ENCODE data around the gene MEX3C. TPM values are rescaled to one million over a fixed set of nuclear protein-coding genes. Genes with fewer than 3 reads are reported as not detected.

MEX3C gene
- total RNA-seq, 1 experiment from 2014 or later, result 81.9 TPM

DNA sequence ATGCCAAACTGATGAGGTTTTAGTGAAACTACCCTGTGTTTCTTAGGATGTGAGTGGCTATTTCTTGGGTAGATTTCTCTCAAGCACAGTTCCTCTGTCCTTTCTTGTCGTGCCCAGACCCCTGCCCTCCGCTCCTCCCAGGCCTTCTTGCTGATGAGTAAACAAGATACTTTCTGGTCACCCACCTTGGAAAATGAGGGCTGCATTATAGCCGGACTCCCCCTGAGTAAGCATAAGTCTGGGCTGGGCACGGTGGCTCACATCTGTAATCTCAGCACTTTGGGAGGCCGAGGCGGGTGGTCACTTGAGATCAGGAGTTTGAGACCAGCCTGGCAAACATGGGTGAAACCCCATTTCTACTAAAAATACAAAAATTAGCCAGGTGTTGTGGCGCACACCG is 58.5 kb downstream of the MEX3C start:
- Mint-ChIP-seq H3K9me3 (ENCODE audit: unreplicated experiment) (no peaks in the 10 kb centered on the region), H3K27ac (ENCODE audit: low read depth, unreplicated experiment) (no peak overlapping the region), H3K36me3 (ENCODE audit: insufficient read depth, unreplicated experiment) (peaks cover 1% of the 10 kb centered on the region), H3K27me3 (ENCODE audit: insufficient read depth, unreplicated experiment) (no peaks in the 10 kb centered on the region), H3K4me3 (ENCODE audit: unreplicated experiment) (no peak overlapping the region), H3K4me1 (ENCODE audit: insufficient read depth, unreplicated experiment) (peaks cover 30% of the 10 kb centered on the region)
- BruUV-seq (replicated peaks), result no TSS peak
- intact Hi-C loops (cut with micrococcal nuclease), result loop anchor here (10.0 kb wide), 2 partner anchors 396 to 476 kb away; no protein-coding TSS in a partner anchor
- TF ChIP-seq, protein P1, sequence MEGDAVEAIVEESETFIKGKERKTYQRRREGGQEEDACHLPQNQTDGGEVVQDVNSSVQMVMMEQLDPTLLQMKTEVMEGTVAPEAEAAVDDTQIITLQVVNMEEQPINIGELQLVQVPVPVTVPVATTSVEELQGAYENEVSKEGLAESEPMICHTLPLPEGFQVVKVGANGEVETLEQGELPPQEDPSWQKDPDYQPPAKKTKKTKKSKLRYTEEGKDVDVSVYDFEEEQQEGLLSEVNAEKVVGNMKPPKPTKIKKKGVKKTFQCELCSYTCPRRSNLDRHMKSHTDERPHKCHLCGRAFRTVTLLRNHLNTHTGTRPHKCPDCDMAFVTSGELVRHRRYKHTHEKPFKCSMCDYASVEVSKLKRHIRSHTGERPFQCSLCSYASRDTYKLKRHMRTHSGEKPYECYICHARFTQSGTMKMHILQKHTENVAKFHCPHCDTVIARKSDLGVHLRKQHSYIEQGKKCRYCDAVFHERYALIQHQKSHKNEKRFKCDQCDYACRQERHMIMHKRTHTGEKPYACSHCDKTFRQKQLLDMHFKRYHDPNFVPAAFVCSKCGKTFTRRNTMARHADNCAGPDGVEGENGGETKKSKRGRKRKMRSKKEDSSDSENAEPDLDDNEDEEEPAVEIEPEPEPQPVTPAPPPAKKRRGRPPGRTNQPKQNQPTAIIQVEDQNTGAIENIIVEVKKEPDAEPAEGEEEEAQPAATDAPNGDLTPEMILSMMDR (IDR thresholded peaks at IDR 0.05; ENCODE audit: unreplicated experiment), result no peak
- DNase-seq (ENCODE audit: unreplicated experiment), result no peak
- ChIA-PET CTCF (no interaction called here), POLR2A (interaction anchor here (1.0 kb wide), 1 partner anchor 16 kb away, joined by 3 read pairs; no protein-coding TSS in a partner anchor)

DNA sequence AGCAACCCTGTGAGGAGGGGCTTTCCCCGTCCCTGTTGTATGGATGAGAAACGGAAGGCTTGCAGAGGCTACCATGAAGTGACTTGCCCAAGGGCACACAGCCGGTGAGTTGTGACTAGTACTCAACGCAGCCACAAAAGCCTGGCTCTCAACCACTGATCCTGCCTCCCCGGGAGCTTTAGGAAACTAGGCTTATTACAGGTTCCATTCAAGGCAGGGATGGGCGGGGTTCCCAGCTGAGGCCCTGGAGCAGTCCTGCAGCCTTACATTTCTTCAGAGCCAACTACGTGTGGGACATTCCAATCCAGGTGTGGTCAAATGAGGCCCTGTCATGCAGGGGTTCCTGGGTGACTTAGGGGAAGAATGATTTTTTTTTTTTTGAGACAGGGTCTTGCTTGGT is 59.6 kb downstream of the MEX3C start:
- Mint-ChIP-seq H3K36me3 (ENCODE audit: insufficient read depth, unreplicated experiment) (peaks cover 6% of the 10 kb centered on the region), H3K9me3 (ENCODE audit: unreplicated experiment) (no peaks in the 10 kb centered on the region), H3K4me3 (ENCODE audit: unreplicated experiment) (no peak overlapping the region), H3K27me3 (ENCODE audit: insufficient read depth, unreplicated experiment) (no peaks in the 10 kb centered on the region), H3K4me1 (ENCODE audit: insufficient read depth, unreplicated experiment) (peaks cover 31% of the 10 kb centered on the region), H3K27ac (ENCODE audit: low read depth, unreplicated experiment) (peak overlapping the region; percentile 97)
- ChIA-PET CTCF (interaction anchor here (1.5 to 2.1 kb wide), 3 partner anchors 12 to 61 kb away, joined by 4 to 6 read pairs (median 4); no protein-coding TSS in a partner anchor), POLR2A (interaction anchor here (0.6 to 7.2 kb wide), 8 partner anchors 12 to 1032 kb away, joined by 3 to 262 read pairs (median 3); partner anchors contain the start of gene MEX3C)
- DNase-seq (ENCODE audit: unreplicated experiment), result peak; percentile 84
- BruUV-seq (replicated peaks), result no TSS peak
- TF ChIP-seq, protein P1 (IDR thresholded peaks at IDR 0.05; ENCODE audit: unreplicated experiment), result no peak
- intact Hi-C loops (cut with micrococcal nuclease), result loop anchor here (10.0 kb wide), 2 partner anchors 397 to 477 kb away; no protein-coding TSS in a partner anchor

DNA sequence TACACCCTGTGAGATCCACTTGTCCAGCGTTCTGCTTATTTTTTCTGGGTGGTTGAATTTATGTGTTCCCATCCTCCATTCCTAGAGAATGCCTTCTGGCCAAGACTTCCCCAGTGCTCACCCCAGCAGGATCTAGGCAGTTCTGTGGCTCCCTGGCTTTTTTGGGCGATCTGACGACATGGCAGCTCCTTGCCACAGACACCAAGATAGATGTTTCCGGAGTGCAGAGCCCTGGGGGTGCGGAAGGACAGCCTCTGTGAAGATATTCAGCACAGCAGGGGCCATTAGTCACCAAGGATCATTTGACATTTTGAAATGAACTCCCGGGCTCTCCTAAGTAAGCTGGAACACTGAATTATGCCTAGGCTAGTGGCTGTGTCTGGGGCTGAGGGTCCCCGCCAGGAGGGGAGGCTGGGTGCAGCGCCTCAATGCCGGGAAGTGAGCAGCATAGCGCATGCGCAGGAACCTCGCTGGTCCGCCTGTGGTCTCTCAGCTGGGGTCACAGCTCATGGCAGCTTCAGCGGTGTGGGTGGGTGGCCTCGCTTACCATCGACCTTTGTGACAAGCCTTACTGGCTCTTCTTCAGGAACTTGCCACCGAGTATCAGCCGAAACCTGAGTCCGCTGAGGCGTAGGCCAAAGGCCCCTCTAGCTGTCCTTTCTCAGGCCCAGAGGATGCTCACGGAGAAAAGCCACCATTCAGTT is 60.3 kb downstream of the MEX3C start:
- Mint-ChIP-seq H3K4me3 (ENCODE audit: unreplicated experiment) (peak overlapping the region; percentile 31), H3K27me3 (ENCODE audit: insufficient read depth, unreplicated experiment) (no peaks in the 10 kb centered on the region), H3K4me1 (ENCODE audit: insufficient read depth, unreplicated experiment) (peaks cover 38% of the 10 kb centered on the region), H3K27ac (ENCODE audit: low read depth, unreplicated experiment) (peak overlapping the region; percentile 97), H3K36me3 (ENCODE audit: insufficient read depth, unreplicated experiment) (peaks cover 6% of the 10 kb centered on the region), H3K9me3 (ENCODE audit: unreplicated experiment) (no peaks in the 10 kb centered on the region)
- BruUV-seq (replicated peaks), result no TSS peak
- peak; percentile 91 for DNase-seq (ENCODE audit: unreplicated experiment)
- intact Hi-C loops (cut with micrococcal nuclease), result loop anchor here (10.0 kb wide), 2 partner anchors 398 to 478 kb away; no protein-coding TSS in a partner anchor
- TF ChIP-seq, protein P1 (IDR thresholded peaks at IDR 0.05; ENCODE audit: unreplicated experiment), result no peak
- CTCF ChIA-PET, result interaction anchor here (0.9 to 2.1 kb wide), 4 partner anchors 13 to 62 kb away, joined by 3 to 6 read pairs (median 4); partner anchors contain the start of gene MEX3C
- POLR2A ChIA-PET, result interaction anchor here (0.7 to 7.2 kb wide), 9 partner anchors 10 to 1033 kb away, joined by 3 to 262 read pairs (median 3); partner anchors contain the start of genes MEX3C and SMAD4

DNA sequence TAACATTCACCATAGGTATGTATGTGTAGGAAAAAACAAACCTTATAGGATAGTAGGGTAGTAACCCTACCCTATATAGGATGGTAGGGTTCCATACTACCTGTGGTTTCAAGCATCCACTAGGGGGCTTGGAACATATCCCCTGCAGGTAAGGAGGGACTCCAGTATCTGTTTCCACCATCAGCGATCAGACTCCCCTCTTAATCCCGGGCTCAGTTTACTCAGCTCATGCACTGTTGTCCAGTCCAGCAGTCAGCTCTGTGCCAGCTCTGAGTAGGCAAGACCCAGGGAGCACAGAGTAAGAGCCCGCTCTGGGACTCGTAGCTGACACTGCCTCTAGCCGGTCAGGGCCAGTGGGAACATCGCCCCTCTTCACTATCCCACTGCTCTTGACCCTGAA is 61.7 kb downstream of the MEX3C start:
- Mint-ChIP-seq H3K27ac (ENCODE audit: low read depth, unreplicated experiment) (peak overlapping the region; percentile 97), H3K4me3 (ENCODE audit: unreplicated experiment) (peak overlapping the region; percentile 85), H3K9me3 (ENCODE audit: unreplicated experiment) (no peaks in the 10 kb centered on the region), H3K4me1 (ENCODE audit: insufficient read depth, unreplicated experiment) (peaks cover 45% of the 10 kb centered on the region), H3K27me3 (ENCODE audit: insufficient read depth, unreplicated experiment) (no peaks in the 10 kb centered on the region), H3K36me3 (ENCODE audit: insufficient read depth, unreplicated experiment) (peaks cover 6% of the 10 kb centered on the region)
- BruUV-seq (replicated peaks), result no TSS peak
- ChIA-PET CTCF (interaction anchor here (0.6 to 5.8 kb wide), 5 partner anchors 50 to 482 kb away, joined by 3 to 38 read pairs (median 3); partner anchors contain the start of gene MEX3C), POLR2A (interaction anchor here (0.7 to 7.2 kb wide), 4 partner anchors 12 to 187 kb away, joined by 3 to 262 read pairs (median 4); partner anchors contain the start of genes MEX3C and SMAD4)
- intact Hi-C loops (cut with micrococcal nuclease), result loop anchor here (1.0 to 10.0 kb wide), 5 partner anchors 15 to 479 kb away; partner anchors contain the start of gene MEX3C
- peak; percentile 48 for DNase-seq (ENCODE audit: unreplicated experiment)
- TF ChIP-seq, protein P1 (IDR thresholded peaks at IDR 0.05; ENCODE audit: unreplicated experiment), result no peak

Measured in MCF 10A (cell line).